Panc1 (cell line): ENCODE measurements around the gene SLCO4A1. TPM values are rescaled to one million over a fixed set of nuclear protein-coding genes. Genes with fewer than 3 reads are reported as not detected.

ENCODE experiments used
- ATAC-seq: fragments of 200-7000 bp; cut with Tn5 transposase; 2 replicates; pipeline ENCODE4 v1.9.1; 2020; ENCODE audit warnings: mild to moderate bottlenecking, moderate library complexity
- BruUV-seq: library from RNA; stranded (reverse); fragments of 400-500 nt; replicated peaks from 2 replicates; lab custom pipeline; 2021; lab: Mats Ljungman, UMichigan
- CTCF ChIA-PET: fragments of 300-600 bp; sonication (Branson Sonifier 250); formaldehyde crosslinking; loops from one replicate; lab custom pipeline; 2022; ENCODE audit warnings: antibody characterized with exemption; lab: Charles Lee
- POLR2A ChIA-PET: fragments of 300-600 bp; sonication (Branson Sonifier 250); formaldehyde crosslinking; loops from one replicate; lab custom pipeline; 2022; ENCODE audit warnings: antibody characterized with exemption; lab: Charles Lee
- DNase-seq: peaks from one replicate; pipeline ENCODE4 v3.0.0-alpha.2; 2010; ENCODE audit warnings: low read depth, low spot score
- H3K27ac ChIP-seq: 2 replicates; pipeline ENCODE4 v1.5.1; 2011; ENCODE audit warnings: mild to moderate bottlenecking, low read length, inconsistent platforms
- H3K27me3 ChIP-seq: fragments of 200-500 bp; sonication (Bioruptor generic); 2 replicates; pipeline ENCODE4 v1.6.0; 2014; ENCODE audit warnings: low read length, inconsistent platforms; ENCODE audit not compliant: control insufficient read depth, insufficient read depth
- H3K36me3 ChIP-seq: fragments of 200-500 bp; sonication (Bioruptor generic); 2 replicates; pipeline ENCODE4 v1.5.1; 2014; ENCODE audit warnings: inconsistent platforms, mild to moderate bottlenecking, low read length, moderate library complexity; ENCODE audit not compliant: control insufficient read depth, insufficient read depth
- H3K4me1 ChIP-seq: 2 replicates; pipeline ENCODE4 v1.5.1; 2011; ENCODE audit warnings: inconsistent platforms, mild to moderate bottlenecking, low read length, moderate library complexity; ENCODE audit not compliant: control insufficient read depth, insufficient read depth
- H3K4me3 ChIP-seq, 2 experiments: 2 replicates each; pipeline ENCODE4 v1.5.1; 2011 to 2012; ENCODE audit warnings: low read depth in 2 of 2, low read length in 2 of 2, mild to moderate bottlenecking in 2 of 2, inconsistent platforms in 1 of 2, moderate library complexity in 1 of 2
- H3K9me3 ChIP-seq: fragments of 200-500 bp; sonication (Bioruptor generic); 2 replicates; pipeline ENCODE4 v1.5.1; 2014; ENCODE audit warnings: low read depth, mild to moderate bottlenecking, inconsistent platforms, low read length, moderate library complexity; ENCODE audit not compliant: control insufficient read depth, insufficient read depth
- CTCF ChIP-seq: fragments of 450-650 bp; IDR thresholded peaks from 2 replicates; pipeline ENCODE4 v1.5.1; 2017; ENCODE audit warnings: mild to moderate bottlenecking
- POLR2AphosphoS5 ChIP-seq: IDR thresholded peaks from 2 replicates; pipeline ENCODE4 v1.6.1; 2012; ENCODE audit warnings: mild to moderate bottlenecking, low read depth, low read length, moderate library complexity
- REST ChIP-seq, 2 experiments: IDR thresholded peaks; 2 replicates each; pipeline ENCODE4 v1.6.1; 2011 to 2012; ENCODE audit warnings: low read depth in 2 of 2, control low read depth in 1 of 2, low read length in 1 of 2, mild to moderate bottlenecking in 1 of 2, moderate library complexity in 1 of 2; ENCODE audit not compliant: insufficient read depth in 1 of 2
- SIN3A ChIP-seq: IDR thresholded peaks from 2 replicates; pipeline ENCODE4 v1.6.1; 2012; ENCODE audit warnings: low read depth, mild to moderate bottlenecking, low read length, moderate library complexity, borderline replicate concordance; ENCODE audit not compliant: insufficient read depth
- TCF7L2 ChIP-seq: IDR thresholded peaks from 2 replicates; pipeline ENCODE4 v1.6.1; 2011; ENCODE audit warnings: mild to moderate bottlenecking, low read depth, low read length, inconsistent platforms
- in situ Hi-C: cut with HindIII; loops from 2 replicates; pipeline ENCODE4 v1.10.0; 2016; ENCODE audit warnings: low sequenced_read_pairs, low pct_unique_long_range_greater_than_20kb
- intact Hi-C: fragments of 100-400 bp; cut with micrococcal nuclease; formaldehyde crosslinking; loops from one replicate; pipeline ENCODE4 v1.10.0; 2022; ENCODE audit not compliant: unreplicated experiment
- total RNA-seq: library from RNA; stranded (reverse); gene quantifications from one replicate; pipeline ENCODE4 v1.2.1, GENCODE V29; 2021; ENCODE audit not compliant: unreplicated experiment

Gene SLCO4A1
- total RNA-seq, 1 experiment from 2014 or later, result 167 TPM

GRCh38 chr20:62676976-62677375, 34.7 kb downstream of the SLCO4A1 start:
- peaks cover 21% of the 10 kb centered on the region for H3K4me1 ChIP-seq
- POLR2A ChIA-PET, result no interaction called here
- in situ Hi-C loops, result no loop called here

GRCh38 chr20:62677678-62678077, 35.4 kb downstream of the SLCO4A1 start:
- intact Hi-C loops, result no loop called here
- Histone ChIP-seq H3K9me3 (peaks cover 9% of the 10 kb centered on the region; the same call in 1 of the 2 replicates), H3K36me3 (no peaks in the 10 kb centered on the region), H3K27ac (no peak overlapping the region; the same call in 1 of the 2 replicates), H3K27me3 (no peaks in the 10 kb centered on the region), H3K4me1 (peaks cover 21% of the 10 kb centered on the region), H3K4me3 (no peak overlapping the region)
- no peak for DNase-seq
- BruUV-seq, result no TSS peak
- POLR2A ChIA-PET, result interaction anchor here (0.7 kb wide), 1 partner anchor 57 kb away, joined by 7 read pairs; no protein-coding TSS in a partner anchor
- in situ Hi-C loops, result no loop called here
- CTCF ChIA-PET, result interaction anchor here (0.7 kb wide), 2 partner anchors 130 to 138 kb away, joined by 3 to 4 read pairs; no protein-coding TSS in a partner anchor
- no peak for TF ChIP-seq SIN3A
- TF ChIP-seq TCF7L2, result no peak
- TF ChIP-seq REST (IDR thresholded peaks at IDR 0.05; ENCODE audit: insufficient read depth in 1 of 2, low read depth in 2 of 2, low read length in 1 of 2), result no peak
- TF ChIP-seq CTCF, result no peak
- no peak for TF ChIP-seq POLR2AphosphoS5
- ATAC-seq, result no peak

More at GRCh38 chr20:62676976-62677375, 34.7 kb downstream of the SLCO4A1 start:
- intact Hi-C loops, result no loop called here
- DNase-seq, result no peak
- Histone ChIP-seq H3K27ac (no peak overlapping the region; the same call in 1 of the 2 replicates), H3K36me3 (peaks cover 2% of the 10 kb centered on the region; the same call in 1 of the 2 replicates), H3K27me3 (no peaks in the 10 kb centered on the region), H3K9me3 (peaks cover 9% of the 10 kb centered on the region; the same call in 1 of the 2 replicates), H3K4me3 (no peak overlapping the region)
- no TSS peak for BruUV-seq
- CTCF ChIA-PET, result no interaction called here
- TF ChIP-seq SIN3A (no peak), REST (IDR thresholded peaks at IDR 0.05; ENCODE audit: insufficient read depth in 1 of 2, low read depth in 2 of 2, low read length in 1 of 2) (no peak), TCF7L2 (no peak), CTCF (no peak), POLR2AphosphoS5 (no peak)
- no peak for ATAC-seq
